GM19025 (cell line): ENCODE measurements around the gene MAP3K14.
"Not testable (repeated sequence)": the region's sequence is repeated elsewhere in the genome, so short reads cannot be mapped to it uniquely, and the experiment has no call there.

ENCODE experiments used
- ATAC-seq: cut with Tn5 transposase; IDR thresholded peaks from one replicate; pipeline ENCODE4 v1.9.1; 2021; ENCODE audit warnings: mild to moderate bottlenecking, low read depth, moderate library complexity; ENCODE audit not compliant: unreplicated experiment

Gene MAP3K14

GRCh38 chr17:45302649-45303173, 14.1 kb downstream of the MAP3K14 start:
- peak; percentile 43 for ATAC-seq

DNA sequence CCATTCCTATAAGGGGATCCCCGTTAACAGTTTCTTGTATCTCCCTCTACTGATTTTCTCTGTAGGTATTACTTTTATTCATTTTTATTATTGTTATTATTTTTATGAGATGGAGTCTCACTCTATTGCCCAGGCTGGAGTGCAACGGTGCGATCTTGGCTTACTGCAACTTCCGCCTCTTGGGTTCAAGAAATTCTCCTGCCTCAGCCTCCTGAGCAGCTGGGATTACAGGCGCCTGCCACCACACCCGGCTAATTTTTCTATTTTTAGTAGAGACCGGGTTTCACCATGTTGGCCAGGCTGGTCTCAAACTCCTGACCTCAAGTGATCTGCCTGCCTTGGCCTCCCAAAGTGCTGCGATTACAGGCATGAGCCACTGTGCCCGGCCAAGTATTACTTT, 14.6 kb downstream of the MAP3K14 start:
- ATAC-seq = not testable (repeated sequence)

DNA sequence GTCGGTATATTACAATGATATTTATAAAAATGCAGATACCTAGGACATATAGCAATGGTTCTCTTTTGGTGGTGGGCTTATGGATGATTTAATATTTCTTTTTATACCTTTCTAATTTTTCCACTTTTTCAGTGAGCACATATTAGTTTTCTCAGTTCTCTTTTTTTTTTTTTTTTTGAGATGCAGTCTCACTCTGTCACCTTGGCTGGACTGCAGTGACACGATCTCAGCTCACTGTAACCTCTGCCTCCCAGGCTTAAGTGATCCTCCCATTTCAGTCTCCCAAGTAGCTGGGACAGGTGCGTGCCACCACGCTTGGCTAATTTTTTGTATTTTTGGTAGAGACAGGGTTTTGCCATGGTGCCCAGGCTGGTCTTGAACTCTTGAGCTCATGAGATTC, 15.1 kb downstream of the MAP3K14 start:
- no peak for ATAC-seq

- no peak for ATAC-seq
These were observed 16.6 kb downstream of the MAP3K14 start for GRCh38 chr17:45300060-45300751.

DNA sequence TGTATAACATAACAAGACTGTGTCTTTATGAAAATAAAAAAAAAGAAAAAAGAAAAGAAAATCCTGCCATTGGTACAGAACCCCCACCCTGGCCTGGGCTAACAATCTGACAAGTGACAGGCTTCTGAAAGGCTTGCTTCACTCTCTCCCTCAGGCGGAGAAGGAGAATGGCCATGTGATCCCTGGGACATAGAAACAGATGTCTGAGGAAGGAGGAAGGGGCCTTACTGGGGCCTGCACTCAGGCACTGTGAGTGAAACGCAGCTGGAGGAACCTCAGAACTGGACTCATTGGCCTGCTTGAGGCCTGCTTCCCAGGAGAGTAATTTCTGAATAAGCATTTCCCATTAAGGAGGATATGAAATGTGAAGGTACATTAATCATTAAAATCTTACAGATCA, 17.5 kb downstream of the MAP3K14 start:
- no peak for ATAC-seq

GRCh38 chr17:45298546-45299285, 18.1 kb downstream of the MAP3K14 start:
- no peak for ATAC-seq

GRCh38 chr17:45296833-45297124, 20.0 kb downstream of the MAP3K14 start:
- ATAC-seq = no peak

DNA sequence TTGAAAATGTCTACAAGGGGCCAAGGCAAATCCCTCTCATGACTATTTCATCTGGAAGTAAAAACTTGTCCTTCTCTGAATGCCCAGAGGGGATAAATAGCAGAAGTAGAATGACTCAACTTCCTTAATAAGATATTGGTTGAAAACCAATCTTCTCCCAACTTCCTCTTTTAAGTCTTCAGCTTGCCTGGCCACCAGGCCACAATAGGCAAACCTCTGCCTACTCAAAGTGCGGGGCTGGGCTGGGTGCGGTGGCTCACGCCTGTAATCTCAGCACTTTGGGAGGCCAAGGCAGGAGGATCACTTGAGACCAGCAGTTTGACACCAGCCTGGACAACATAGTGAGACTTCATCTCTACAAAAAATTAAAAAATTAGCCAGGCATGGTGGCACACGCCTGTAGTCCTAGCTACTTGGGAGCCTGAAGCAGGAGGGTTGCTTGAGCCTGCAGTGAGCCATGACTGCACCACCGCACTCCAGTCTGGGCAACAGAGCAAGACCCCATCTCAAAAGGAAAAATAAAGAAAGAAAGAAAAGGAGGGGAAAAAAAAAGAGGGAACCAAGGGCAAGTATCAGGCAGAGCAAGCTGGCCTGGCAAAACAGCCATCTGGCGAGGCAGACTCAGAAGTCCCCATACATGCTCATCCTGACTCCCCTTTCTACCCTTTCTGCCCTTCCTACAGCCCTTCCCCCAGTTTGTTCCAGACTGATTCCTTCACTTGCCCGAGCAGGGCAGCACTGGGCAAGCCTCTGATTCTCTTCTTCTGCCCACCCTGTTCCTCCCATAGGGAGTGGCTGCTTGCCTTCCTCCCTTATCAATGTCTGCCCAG, 20.6 kb downstream of the MAP3K14 start:
- ATAC-seq = no peak

GRCh38 chr17:45294506-45294905, 22.3 kb downstream of the MAP3K14 start:
- ATAC-seq = no peak

GRCh38 chr17:45293413-45294211, 23.2 kb downstream of the MAP3K14 start:
- ATAC-seq = no peak

DNA sequence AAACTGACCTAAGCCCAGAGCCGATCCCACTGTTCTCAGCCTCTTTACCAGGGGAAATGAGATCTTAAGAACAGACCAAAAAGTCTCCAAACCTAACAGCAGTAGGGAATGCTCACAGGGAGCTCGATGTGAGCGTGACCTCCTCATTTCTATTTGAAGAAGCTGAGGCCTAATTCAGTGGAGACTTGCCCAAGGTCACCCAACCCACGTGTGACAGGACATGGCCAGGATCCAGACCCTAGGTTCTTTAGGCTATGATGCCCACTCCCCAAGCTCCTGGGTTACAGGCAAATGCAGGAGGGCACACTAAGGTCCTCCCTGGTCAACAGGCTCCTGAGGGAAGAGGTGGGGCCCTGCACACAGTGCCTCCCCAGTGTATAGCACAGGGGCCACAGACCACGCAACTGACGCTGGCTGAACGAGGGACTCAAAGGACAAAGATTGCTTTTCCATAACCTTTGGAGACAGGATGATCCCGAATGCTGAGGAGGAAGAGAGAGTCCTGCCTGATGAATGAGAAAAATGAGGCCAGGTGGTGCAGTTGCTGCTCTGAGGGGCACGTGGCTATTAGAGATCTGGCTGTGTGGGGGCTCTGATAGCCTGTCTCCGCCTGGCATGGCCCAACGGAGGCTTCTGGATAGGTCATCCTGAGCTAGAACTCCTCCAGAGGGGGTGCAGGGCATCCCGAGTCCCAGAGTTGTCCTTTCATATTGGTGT, 24.0 kb downstream of the MAP3K14 start:
- no peak for ATAC-seq

DNA sequence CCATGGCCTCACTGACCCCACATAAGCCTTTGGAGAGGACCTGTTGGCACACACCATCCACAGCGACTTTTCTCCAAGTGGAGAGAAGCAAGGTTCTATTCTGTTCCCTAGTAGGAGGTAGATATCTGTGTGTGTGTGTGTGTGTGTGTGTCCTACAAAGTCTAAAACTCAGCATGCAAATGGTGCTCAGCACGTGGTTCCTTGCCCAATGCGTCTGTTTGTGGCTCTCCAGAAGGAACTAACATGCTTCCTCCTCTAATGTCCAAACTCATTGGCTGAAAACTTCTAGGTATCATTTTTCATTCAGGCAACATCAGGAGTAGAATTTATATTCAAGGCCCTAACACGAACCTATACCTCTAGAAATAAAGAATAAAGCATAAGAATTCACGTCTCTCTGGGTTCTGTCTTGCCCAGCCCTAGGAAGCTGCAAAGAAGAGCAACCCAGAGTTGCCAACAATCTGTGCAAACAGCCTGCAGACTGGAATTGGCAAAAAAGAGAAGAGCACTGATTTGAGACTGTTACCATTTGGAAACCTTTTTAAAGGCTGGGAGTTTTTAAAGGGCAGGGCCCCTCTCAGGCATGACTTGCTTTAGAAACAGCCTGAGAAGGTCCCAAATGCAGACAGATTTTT, 25.5 kb downstream of the MAP3K14 start:
- no peak for ATAC-seq

DNA sequence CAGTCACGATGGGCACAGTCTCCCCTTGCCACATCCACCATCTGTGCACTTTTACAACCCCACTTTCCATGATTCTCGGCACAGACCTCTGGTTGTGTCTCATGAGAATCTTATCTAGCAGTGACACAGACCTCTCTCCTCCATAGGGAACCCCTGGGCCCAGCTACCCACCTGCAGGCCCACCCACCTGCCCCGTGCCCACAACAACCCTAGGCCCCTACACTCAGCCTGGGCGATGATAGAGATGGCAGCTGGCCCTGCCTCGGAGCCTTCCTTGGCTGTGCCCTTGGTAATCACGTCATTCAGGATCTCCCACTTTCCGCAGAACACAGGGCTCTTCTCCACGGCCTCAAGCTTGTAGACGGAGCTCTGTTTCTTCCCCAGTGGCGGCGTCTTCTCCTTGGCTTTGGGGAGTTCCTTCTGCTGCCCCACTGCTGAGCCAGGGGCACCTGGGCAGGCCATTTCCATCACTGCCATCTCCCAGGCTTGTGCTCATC, 26.5 kb downstream of the MAP3K14 start:
- ATAC-seq = no peak

DNA sequence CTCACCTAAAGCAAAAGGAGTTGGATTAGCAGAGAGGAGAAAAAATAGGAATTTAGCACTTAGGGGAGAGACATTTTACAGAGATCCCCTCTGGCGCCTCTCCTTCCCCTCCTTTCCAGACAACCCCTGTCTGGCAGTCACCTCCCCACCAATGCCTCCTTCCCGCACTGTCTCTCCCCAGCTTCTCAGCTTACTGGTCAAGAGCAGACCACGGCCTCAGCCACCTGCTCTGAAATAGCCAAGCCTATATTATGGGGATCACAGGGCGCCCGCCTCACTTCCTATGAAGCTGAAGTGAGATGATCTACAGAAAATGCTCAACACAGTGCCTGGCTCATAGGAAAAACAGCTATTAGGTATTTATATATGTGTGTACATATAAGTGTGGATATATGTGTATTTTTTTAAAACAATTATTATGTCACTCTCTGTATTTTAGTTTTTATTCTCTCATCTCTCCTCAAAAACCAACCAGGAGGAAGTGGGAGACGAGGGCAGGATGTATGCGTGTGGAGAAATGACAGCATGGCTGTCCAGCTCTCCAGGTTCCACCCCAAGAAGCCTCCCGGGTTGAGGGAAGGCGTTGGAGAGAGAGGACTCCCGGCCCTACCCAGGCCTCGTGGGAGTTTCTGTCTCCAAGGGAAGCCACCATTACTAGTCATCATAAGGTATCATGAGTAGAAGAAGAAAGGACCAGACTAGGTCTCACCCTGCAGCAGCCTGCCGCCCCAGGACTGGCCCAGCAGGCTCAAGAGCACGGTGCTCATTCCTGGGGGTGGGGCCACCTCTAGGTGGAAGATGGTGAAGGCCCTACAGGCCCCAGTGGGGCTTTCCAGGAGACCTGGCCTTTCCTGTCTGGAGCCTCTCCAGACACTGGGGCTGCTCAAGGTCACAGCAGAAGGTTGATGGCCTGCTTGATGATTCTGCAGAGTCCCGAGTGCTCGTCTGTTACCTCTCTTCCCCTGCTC, 27.2 kb downstream of the MAP3K14 start:
- no peak for ATAC-seq

DNA sequence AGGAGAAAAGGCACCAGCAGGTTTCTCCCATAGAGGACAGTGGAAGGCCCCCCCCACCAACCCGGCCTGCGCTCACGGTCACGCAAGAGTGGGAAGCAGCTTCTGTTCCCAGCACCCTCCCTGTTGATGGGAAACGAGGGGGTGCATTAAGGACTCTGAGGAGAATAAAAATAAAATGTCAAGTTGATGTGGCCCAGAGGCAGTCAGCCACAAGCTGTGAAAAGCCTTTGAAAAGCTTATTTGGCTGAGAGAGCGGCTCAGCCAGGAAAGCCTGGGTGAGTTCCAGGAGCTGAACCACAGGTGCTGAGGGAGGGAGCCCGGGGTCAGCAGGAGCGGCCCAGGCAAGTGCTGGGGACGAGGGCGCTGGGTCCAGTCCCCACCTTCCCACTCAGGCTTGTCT, 28.0 kb downstream of the MAP3K14 start:
- no peak for ATAC-seq

DNA sequence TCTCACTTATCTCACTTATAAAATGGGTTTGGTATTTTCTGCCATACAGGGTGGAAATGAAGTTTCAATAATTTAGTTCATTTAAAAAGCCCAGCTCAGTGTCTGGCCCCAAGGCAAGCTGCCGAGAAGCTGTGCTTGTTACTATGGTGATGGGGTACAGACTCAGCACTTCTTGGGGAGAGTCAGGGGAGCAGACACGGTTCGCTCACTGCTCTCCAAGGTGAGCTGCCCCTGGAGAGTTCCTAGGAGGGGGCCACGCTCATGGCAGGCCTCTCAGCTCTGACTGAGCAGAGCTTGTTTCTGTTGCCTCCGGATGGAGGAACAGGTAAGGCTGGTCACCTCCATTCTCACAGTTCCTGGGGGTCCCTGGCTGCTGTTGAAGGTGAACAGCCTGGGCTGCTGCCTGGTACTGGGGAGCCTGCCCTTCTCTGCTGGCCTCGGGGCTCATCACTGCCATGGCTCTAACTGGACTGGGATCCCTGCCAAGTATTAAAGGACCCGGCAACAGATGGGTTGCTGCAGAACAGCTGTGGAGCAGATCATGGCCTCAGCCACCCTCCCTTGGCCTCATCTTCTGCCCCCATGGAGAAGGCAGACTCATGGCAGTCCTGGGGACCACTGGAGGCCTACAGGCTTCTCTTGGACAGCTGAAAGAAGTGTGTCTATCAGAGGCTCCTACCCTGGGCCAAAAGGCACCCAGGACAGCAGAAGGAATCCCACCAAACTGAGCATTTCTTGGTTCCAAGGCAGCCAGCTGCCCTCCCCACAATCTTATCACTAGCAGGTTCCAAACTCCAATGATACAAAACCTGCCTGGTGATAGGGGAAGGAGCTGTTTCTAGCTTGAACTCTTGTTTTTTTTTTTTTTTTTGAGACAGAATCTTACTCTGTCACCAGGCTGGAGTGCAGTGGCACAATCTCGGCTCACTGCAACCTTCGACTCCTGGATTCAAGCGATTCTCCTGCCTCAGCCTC, 29.0 kb downstream of the MAP3K14 start:
- ATAC-seq = no peak

- ATAC-seq = no peak
These were observed 30.5 kb downstream of the MAP3K14 start for GRCh38 chr17:45286286-45286685.
